Osteoblast (primary cell): ENCODE results near the gene CLINT1. TPM values are rescaled to one million over a fixed set of nuclear protein-coding genes. Genes with fewer than 3 reads are reported as not detected.

Experiments used
- DNase-seq: peaks from one replicate; pipeline ENCODE4 v3.0.0; 2011; ENCODE audit warnings: low spot score, mixed read lengths; ENCODE audit not compliant: insufficient read length; ENCODE audit errors: missing footprints
- H2AFZ ChIP-seq: 2 replicates; pipeline ENCODE4 v1.6.0; 2011; ENCODE audit warnings: mild to moderate bottlenecking, low read length
- H3K27ac ChIP-seq: 2 replicates; pipeline ENCODE4 v1.5.1; 2011; ENCODE audit warnings: mild to moderate bottlenecking, low read depth, low read length, moderate library complexity
- H3K27me3 ChIP-seq: 2 replicates; pipeline ENCODE4 v1.6.0; 2012; ENCODE audit warnings: mild to moderate bottlenecking, control low read depth, inconsistent platforms, low read length, moderate library complexity; ENCODE audit not compliant: insufficient read depth
- H3K36me3 ChIP-seq: 2 replicates; pipeline ENCODE4 v1.5.1; 2011; ENCODE audit warnings: mild to moderate bottlenecking, low read length, control low read depth, moderate library complexity; ENCODE audit not compliant: insufficient read depth
- H3K4me1 ChIP-seq: 2 replicates; pipeline ENCODE4 v1.5.1; 2011; ENCODE audit warnings: mild to moderate bottlenecking, low read length, control low read depth, moderate library complexity; ENCODE audit not compliant: insufficient read depth
- H3K4me2 ChIP-seq: 2 replicates; pipeline ENCODE4 v1.6.0; 2011; ENCODE audit warnings: mild to moderate bottlenecking, low read length; ENCODE audit not compliant: insufficient read depth
- H3K4me3 ChIP-seq: fragments of 200-600 bp; sonication (generic); 3 replicates; pipeline ENCODE4 v1.5.1; 2012; ENCODE audit warnings: mild to moderate bottlenecking, low read length, inconsistent platforms; ENCODE audit not compliant: insufficient read depth
- H3K79me2 ChIP-seq: 2 replicates; pipeline ENCODE4 v1.6.0; 2012; ENCODE audit warnings: mild to moderate bottlenecking, low read length, control low read depth, inconsistent platforms; ENCODE audit not compliant: insufficient read depth
- H3K9me3 ChIP-seq: 2 replicates; pipeline ENCODE4 v1.5.1; 2011; ENCODE audit warnings: low read depth, low read length, control low read depth
- H4K20me1 ChIP-seq: 2 replicates; pipeline ENCODE4 v1.6.0; 2012; ENCODE audit warnings: mild to moderate bottlenecking, low read length, control low read depth; ENCODE audit not compliant: insufficient read depth
- CTCF ChIP-seq: IDR thresholded peaks from 2 replicates; pipeline ENCODE4 v1.5.1; 2011; ENCODE audit warnings: mild to moderate bottlenecking, low read depth, low read length, moderate library complexity; ENCODE audit errors: extremely low read depth
- total RNA-seq: library from RNA; depleted of rRNA; stranded (reverse); fragments of >200 nt; gene quantifications from 2 replicates; pipeline ENCODE4 v1.2.3, GENCODE V29; 2012

CLINT1 gene
- total RNA-seq, 1 donor, result 85.4 TPM

GRCh38 chr5:157778121-157778805 lies 80.7 kb downstream of the CLINT1 start:
- H3K79me2 ChIP-seq, result no peaks in the 10 kb centered on the region
- H3K9me3 ChIP-seq, result no peaks in the 10 kb centered on the region
- H3K27ac ChIP-seq, result no peak overlapping the region
- TF ChIP-seq CTCF, result no peak
- no peaks in the 10 kb centered on the region for H3K27me3 ChIP-seq
- no peaks in the 10 kb centered on the region for H4K20me1 ChIP-seq
- H2AFZ ChIP-seq, result no peak overlapping the region
- H3K4me2 ChIP-seq, result no peak overlapping the region
- no peaks in the 10 kb centered on the region for H3K36me3 ChIP-seq
- no peaks in the 10 kb centered on the region for H3K4me1 ChIP-seq
- DNase-seq, result peak; percentile 35
- H3K4me3 ChIP-seq, result no peak overlapping the region

GRCh38 chr5:157772127-157772526 lies 86.8 kb downstream of the CLINT1 start:
- no peak for TF ChIP-seq CTCF

GRCh38 chr5:157770665-157771064 lies 88.3 kb downstream of the CLINT1 start:
- Histone ChIP-seq H3K4me2 (no peak overlapping the region), H3K27ac (no peak overlapping the region), H4K20me1 (no peaks in the 10 kb centered on the region), H3K4me3 (no peak overlapping the region), H3K4me1 (no peaks in the 10 kb centered on the region), H2AFZ (no peak overlapping the region), H3K79me2 (no peaks in the 10 kb centered on the region), H3K36me3 (no peaks in the 10 kb centered on the region), H3K9me3 (no peaks in the 10 kb centered on the region), H3K27me3 (peaks cover 5% of the 10 kb centered on the region)
- TF ChIP-seq CTCF, result no peak
- no peak for DNase-seq

More at GRCh38 chr5:157772127-157772526, 86.8 kb downstream of the CLINT1 start:
- Histone ChIP-seq H4K20me1 (no peaks in the 10 kb centered on the region), H3K27ac (no peak overlapping the region), H3K4me3 (no peak overlapping the region), H3K36me3 (no peaks in the 10 kb centered on the region), H3K4me1 (no peaks in the 10 kb centered on the region), H3K27me3 (peaks cover 5% of the 10 kb centered on the region), H2AFZ (no peak overlapping the region), H3K4me2 (no peak overlapping the region), H3K79me2 (no peaks in the 10 kb centered on the region), H3K9me3 (no peaks in the 10 kb centered on the region)
- no peak for DNase-seq

- Histone ChIP-seq H3K4me1 (no peaks in the 10 kb centered on the region), H3K4me3 (no peak overlapping the region), H3K4me2 (no peak overlapping the region), H2AFZ (no peak overlapping the region), H4K20me1 (no peaks in the 10 kb centered on the region), H3K27ac (no peak overlapping the region), H3K36me3 (no peaks in the 10 kb centered on the region), H3K27me3 (peaks cover 5% of the 10 kb centered on the region), H3K79me2 (no peaks in the 10 kb centered on the region), H3K9me3 (no peaks in the 10 kb centered on the region)
- no peak for TF ChIP-seq CTCF
- no peak for DNase-seq
Observed at GRCh38 chr5:157767689-157768088, 91.3 kb downstream of the CLINT1 start.
